GM21528 (cell line): ENCODE measurements around the gene ATPAF2.

ENCODE experiments used
- ATAC-seq: cut with Tn5 transposase; IDR thresholded peaks from one replicate; pipeline ENCODE4 v1.9.1; 2021; ENCODE audit warnings: mild to moderate bottlenecking, moderate library complexity; ENCODE audit not compliant: unreplicated experiment, low FRiP score

Gene ATPAF2

GRCh38 chr17:18038861-18039534, at the start of gene ATPAF2, which contains the start of gene GID4:
TSS of gene ATPAF2 (minus strand) at chr17:18039168. CDS start at chr17:18039013, 155 bp downstream.
TSS of gene GID4 (plus strand) at chr17:18039408. CDS start at chr17:18039465, 57 bp downstream.
- ATAC-seq = peak; percentile 88

- peak; percentile 73 for ATAC-seq
These were observed 48.9 kb upstream of the ATPAF2 start, which contains the start of gene DRG2 for GRCh38 chr17:18087610-18088491. TSS of gene DRG2 (plus strand) at chr17:18087948. CDS start at chr17:18088024, 76 bp downstream.

GRCh38 chr17:18084256-18084655, 45.3 kb upstream of the ATPAF2 start:
- no peak for ATAC-seq

- ATAC-seq = no peak
These were observed 40.6 kb upstream of the ATPAF2 start for GRCh38 chr17:18079543-18079942.

GRCh38 chr17:18076936-18077335, 38.0 kb upstream of the ATPAF2 start:
- ATAC-seq = no peak

GRCh38 chr17:18074566-18075272, 35.8 kb upstream of the ATPAF2 start:
- no peak for ATAC-seq

GRCh38 chr17:18071751-18072150, 32.8 kb upstream of the ATPAF2 start:
- ATAC-seq = no peak

- no peak for ATAC-seq
These were observed 31.9 kb upstream of the ATPAF2 start for GRCh38 chr17:18070861-18071340.

- ATAC-seq = no peak
These were observed 30.1 kb upstream of the ATPAF2 start for GRCh38 chr17:18069101-18069500.

GRCh38 chr17:18066866-18067265, 27.9 kb upstream of the ATPAF2 start:
- ATAC-seq = no peak

GRCh38 chr17:18065546-18065945, 26.6 kb upstream of the ATPAF2 start:
- ATAC-seq = no peak

- ATAC-seq = no peak
These were observed 25.1 kb upstream of the ATPAF2 start for GRCh38 chr17:18064053-18064452.

- no peak for ATAC-seq
These were observed 20.3 kb upstream of the ATPAF2 start for GRCh38 chr17:18059283-18059682.

- no peak for ATAC-seq
These were observed 17.2 kb upstream of the ATPAF2 start for GRCh38 chr17:18056214-18056613.

- ATAC-seq = no peak
These were observed 16.6 kb upstream of the ATPAF2 start for GRCh38 chr17:18055597-18055996.

- ATAC-seq = no peak
These were observed 6.9 kb upstream of the ATPAF2 start for GRCh38 chr17:18045691-18046350.

- no peak for ATAC-seq
These were observed 5.6 kb upstream of the ATPAF2 start for GRCh38 chr17:18044609-18045008.

- ATAC-seq = no peak
These were observed 4.5 kb upstream of the ATPAF2 start for GRCh38 chr17:18043491-18043890.

- ATAC-seq = no peak
These were observed 4.0 kb upstream of the ATPAF2 start for GRCh38 chr17:18042983-18043382.

- no peak for ATAC-seq
These were observed 2.8 kb upstream of the ATPAF2 start for GRCh38 chr17:18041776-18042175.
